Liver (tissue), 9 donors: ENCODE measurements around the gene LRRC28. TPM values are rescaled to one million over a fixed set of nuclear protein-coding genes. Genes with fewer than 3 reads are reported as not detected.

Source experiments
- DNase-seq: peaks from one replicate; pipeline ENCODE4 v3.0.0-alpha.2; 2017; ENCODE audit warnings: low spot score
- H3K27ac ChIP-seq, 2 donors: one replicate each; pipeline ENCODE4 v1.7.0; 2013; ENCODE audit warnings: inconsistent platforms in 2 of 2, low read length in 2 of 2, control low read depth in 1 of 2, low read depth in 1 of 2, mild to moderate bottlenecking in 1 of 2
- H3K27me3 ChIP-seq, 4 donors: one replicate each; pipeline versions ENCODE4 v1.6.1 to v1.7.0; 2013; ENCODE audit warnings: low read length in 3 of 4, inconsistent platforms in 1 of 4, mild to moderate bottlenecking in 1 of 4, moderate library complexity in 1 of 4; ENCODE audit not compliant: control insufficient read depth in 4 of 4, insufficient read depth in 4 of 4
- H3K36me3 ChIP-seq, 4 donors: one replicate each; pipeline versions ENCODE4 v1.6.1 to v1.7.0; 2013; ENCODE audit warnings: low read length in 3 of 4, mild to moderate bottlenecking in 3 of 4, low read depth in 1 of 4, moderate library complexity in 1 of 4; ENCODE audit not compliant: control insufficient read depth in 4 of 4, insufficient read depth in 3 of 4
- H3K4me1 ChIP-seq, 4 donors: one replicate each; pipeline versions ENCODE4 v1.6.1 to v1.7.0; 2013; ENCODE audit warnings: low read length in 3 of 4, mild to moderate bottlenecking in 3 of 4, moderate library complexity in 1 of 4; ENCODE audit not compliant: control insufficient read depth in 4 of 4, insufficient read depth in 4 of 4
- H3K4me3 ChIP-seq, 3 donors: one replicate each; pipeline versions ENCODE4 v1.6.1 to v1.7.0; 2013; ENCODE audit warnings: low read length in 3 of 3, control low read depth in 1 of 3, low read depth in 1 of 3, mild to moderate bottlenecking in 1 of 3
- H3K9ac ChIP-seq, 2 donors: one replicate each; pipeline ENCODE4 v1.7.0; 2013; ENCODE audit warnings: low read length in 2 of 2, mild to moderate bottlenecking in 2 of 2, moderate library complexity in 2 of 2, control low read depth in 1 of 2, low read depth in 1 of 2
- H3K9me3 ChIP-seq, 4 donors: one replicate each; pipeline versions ENCODE4 v1.6.1 to v1.7.0; 2013; ENCODE audit warnings: low read length in 3 of 4; ENCODE audit not compliant: control insufficient read depth in 4 of 4
- CTCF ChIP-seq: fragments of 150-350 bp; IDR thresholded peaks from 2 replicates; pipeline ENCODE4 v1.5.1; 2017; ENCODE audit warnings: improper control_type of control experiment, low read depth, low read length; ENCODE audit not compliant: missing input control
- EGR1 ChIP-seq, 2 donors: IDR thresholded peaks; 2 replicates each; pipeline ENCODE4 v1.6.1; 2016 to 2018; ENCODE audit warnings: antibody characterized with exemption in 2 of 2, low read depth in 2 of 2
- FOXA1 ChIP-seq: IDR thresholded peaks from 2 replicates; pipeline ENCODE4 v1.6.1; 2016; ENCODE audit warnings: antibody characterized with exemption
- FOXA2 ChIP-seq: IDR thresholded peaks from 2 replicates; pipeline ENCODE4 v1.6.1; 2016; ENCODE audit warnings: antibody characterized with exemption
- GABPA ChIP-seq, 2 donors: IDR thresholded peaks in 1 of 2; conservative IDR thresholded peaks in 1 of 2; 2 replicates each; pipeline ENCODE4 v1.6.1; 2016; ENCODE audit warnings: antibody characterized with exemption in 2 of 2, mild to moderate bottlenecking in 1 of 2, moderate library complexity in 1 of 2
- HNF4A ChIP-seq, 2 donors: conservative IDR thresholded peaks; 2 replicates each; pipeline ENCODE4 v1.6.1; 2016; ENCODE audit warnings: antibody characterized with exemption in 2 of 2, mild to moderate bottlenecking in 2 of 2
- HNF4G ChIP-seq: IDR thresholded peaks from 2 replicates; pipeline ENCODE4 v1.6.1; 2016; ENCODE audit warnings: antibody characterized with exemption
- JUND ChIP-seq, 2 donors: IDR thresholded peaks; 2 replicates each; pipeline ENCODE4 v1.6.1; 2016; ENCODE audit warnings: antibody characterized with exemption in 2 of 2
- NR2F2 ChIP-seq: IDR thresholded peaks from 2 replicates; pipeline ENCODE4 v1.6.1; 2016; ENCODE audit warnings: antibody characterized with exemption
- RAD21 ChIP-seq, 2 donors: IDR thresholded peaks; 2 replicates each; pipeline ENCODE4 v1.6.1; 2016; ENCODE audit warnings: antibody characterized with exemption in 2 of 2, mild to moderate bottlenecking in 2 of 2
- RXRA ChIP-seq, 2 donors: IDR thresholded peaks; 2 replicates each; pipeline ENCODE4 v1.6.1; 2017 to 2018; ENCODE audit warnings: antibody characterized with exemption in 2 of 2, mild to moderate bottlenecking in 1 of 2
- SP1 ChIP-seq: IDR thresholded peaks from 2 replicates; pipeline ENCODE4 v1.6.1; 2018; ENCODE audit warnings: antibody characterized with exemption, mild to moderate bottlenecking
- YY1 ChIP-seq: IDR thresholded peaks from 2 replicates; pipeline ENCODE4 v1.6.1; 2016; ENCODE audit warnings: antibody characterized with exemption, mild to moderate bottlenecking
- ZBTB33 ChIP-seq: IDR thresholded peaks from 2 replicates; pipeline ENCODE4 v1.6.1; 2016; ENCODE audit warnings: antibody characterized with exemption
- WGBS: extraction: QIAGEN DNeasy Blood & Tissue Kit; methylation state at CpG from one replicate; pipeline ENCODE4 v1.1.7; 2013; 5-methylcytosine and 5-hydroxymethylcytosine counted together
- polyA plus RNA-seq, 2 donors: library from polyadenylated mRNA; stranded (reverse) in 1 of 2; unstranded in 1 of 2; fragments of 200-250 nt in 1 of 2; fragments of >200 nt in 1 of 2; fragmentation: Nextera tagmentation in 1 of 2; extraction: Ambion mirVana in 1 of 2; gene quantifications; one replicate each; pipeline versions ENCODE4 v1.2.1 to v1.2.3, GENCODE V29; 2013 to 2015
- total RNA-seq, 2 donors: library from RNA; depleted of rRNA; stranded (reverse); fragments of >200 nt; gene quantifications; one replicate each; pipeline ENCODE4 v1.2.3, GENCODE V29; 2014
- TF ChIP-seq, protein P1 (sequence below): IDR thresholded peaks from 2 replicates; pipeline ENCODE4 v1.6.1; 2016; ENCODE audit warnings: antibody characterized with exemption
- TF ChIP-seq, protein P2 (sequence below): IDR thresholded peaks from 2 replicates; pipeline ENCODE4 v1.6.1; 2016; ENCODE audit warnings: antibody characterized with exemption, mild to moderate bottlenecking
- donor health status: healthy.
- donor health status: healthy.
- donor health status: healthy.
- donor health status: healthy.
- donor health status: healthy.

LRRC28 gene
- total and polyA plus RNA-seq, 4 donors: 15.4 to 46.6 (median 41.0) TPM

DNA sequence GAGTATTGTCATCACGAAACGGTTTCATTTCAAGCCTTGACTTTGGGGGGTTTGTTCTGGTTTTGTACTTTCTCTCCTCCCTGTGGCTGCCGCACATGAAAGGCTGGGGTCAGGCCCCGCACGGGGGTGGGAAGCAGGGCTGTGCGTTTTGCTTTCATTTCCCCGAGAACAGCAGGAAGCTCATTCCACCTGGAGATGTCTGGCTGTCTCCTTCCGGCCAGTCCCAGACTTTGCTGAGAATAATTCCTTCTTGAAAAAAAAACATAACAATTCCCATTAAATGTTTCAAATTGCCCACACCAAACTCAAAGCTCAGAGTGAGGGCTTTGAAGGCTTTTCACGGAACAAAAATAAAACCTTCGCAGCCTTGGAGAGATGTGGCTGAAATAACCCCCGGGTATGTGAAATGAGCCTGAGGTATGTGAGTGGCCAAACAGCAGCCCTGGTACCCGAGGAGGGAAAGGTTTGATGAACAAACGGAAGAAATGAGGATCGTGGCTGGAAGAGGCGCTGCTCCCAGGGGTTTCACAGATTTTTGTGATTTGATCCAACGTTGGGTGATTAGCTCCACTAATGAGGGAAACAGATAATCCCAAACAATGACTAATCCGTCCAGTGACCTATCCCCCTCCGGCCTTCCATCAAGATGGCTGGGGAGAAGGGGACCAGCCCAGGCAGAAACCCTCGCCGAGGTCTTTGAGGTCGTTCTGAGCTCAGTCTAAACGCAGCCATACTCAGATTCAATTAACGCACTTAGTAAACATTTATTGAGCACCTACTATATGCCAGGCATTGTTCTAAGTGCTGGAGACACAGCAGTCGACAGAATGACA, 187.6 kb downstream of the LRRC28 start:
- DNase-seq: peak; percentile 13
- Histone ChIP-seq H3K27ac (no peak overlapping the region), H3K36me3 (no peaks in the 10 kb centered on the region), H3K9ac (no peak overlapping the region), H3K9me3 (no peaks in the 10 kb centered on the region), H3K4me1 (no peaks in the 10 kb centered on the region), H3K27me3 (peaks cover 0 to 2% (median 0%) of the 10 kb centered on the region in 4 donors), H3K4me3 (no peak overlapping the region)
- TF ChIP-seq YY1 (no peak), CTCF (no peak), JUND (IDR thresholded peaks at IDR 0.05) (no peak), RAD21 (IDR thresholded peaks at IDR 0.05) (no peak), ZBTB33 (no peak), GABPA (IDR thresholded peaks at IDR 0.05 in 1 of 2, conservative IDR thresholded peaks at IDR 0.05 in 1 of 2) (no peak), SP1 (no peak), HNF4G (no peak)
- WGBS: 82% methylated on average over 24 of the region's 24 CpGs

DNA sequence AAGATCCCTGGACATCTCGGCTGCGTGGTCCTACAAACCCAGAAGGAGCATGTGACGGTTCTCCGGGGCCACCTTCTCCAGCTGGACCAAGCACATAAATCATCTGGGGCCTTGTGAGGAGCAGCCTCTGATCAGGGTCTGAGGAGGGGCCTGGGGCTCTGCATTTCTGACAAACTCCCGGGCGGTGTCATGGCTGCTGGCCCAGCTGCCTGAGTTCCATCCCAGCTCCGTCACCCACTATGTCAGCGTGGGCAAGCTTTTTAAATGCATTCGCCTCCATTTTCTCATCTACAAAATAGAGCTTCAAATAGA, 188.2 kb downstream of the LRRC28 start:
- no peak overlapping the region for H3K9ac ChIP-seq
- H3K27me3 ChIP-seq: peaks cover 0 to 2% (median 0%) of the 10 kb centered on the region in 4 donors
- DNase-seq: no peak
- no peaks in the 10 kb centered on the region for H3K9me3 ChIP-seq
- no peak overlapping the region for H3K4me3 ChIP-seq
- WGBS: 96% methylated on average over 9 of the region's 9 CpGs
- H3K4me1 ChIP-seq: no peaks in the 10 kb centered on the region
- H3K27ac ChIP-seq: no peak overlapping the region
- H3K36me3 ChIP-seq: no peaks in the 10 kb centered on the region
- TF ChIP-seq EGR1 (IDR thresholded peaks at IDR 0.05; ENCODE audit: low read depth in 2 of 2): no peak
- TF ChIP-seq HNF4A (conservative IDR thresholded peaks at IDR 0.05): no peak
- TF ChIP-seq SP1: no peak
- TF ChIP-seq RXRA (IDR thresholded peaks at IDR 0.05): no peak
- no peak for TF ChIP-seq GABPA (IDR thresholded peaks at IDR 0.05 in 1 of 2, conservative IDR thresholded peaks at IDR 0.05 in 1 of 2)
- no peak for TF ChIP-seq FOXA1
- no peak for TF ChIP-seq JUND (IDR thresholded peaks at IDR 0.05)
- no peak for TF ChIP-seq FOXA2

GRCh38 chr15:99440029-99440428, 188.7 kb downstream of the LRRC28 start:
- Histone ChIP-seq H3K36me3 (no peaks in the 10 kb centered on the region), H3K27me3 (peaks cover 0 to 2% (median 0%) of the 10 kb centered on the region in 4 donors), H3K4me3 (no peak overlapping the region), H3K9me3 (no peaks in the 10 kb centered on the region), H3K9ac (no peak overlapping the region), H3K27ac (no peak overlapping the region), H3K4me1 (no peaks in the 10 kb centered on the region)
- peak; percentile 6 for DNase-seq
- WGBS: 84% methylated on average over 9 of the region's 9 CpGs
- TF ChIP-seq, protein P1, sequence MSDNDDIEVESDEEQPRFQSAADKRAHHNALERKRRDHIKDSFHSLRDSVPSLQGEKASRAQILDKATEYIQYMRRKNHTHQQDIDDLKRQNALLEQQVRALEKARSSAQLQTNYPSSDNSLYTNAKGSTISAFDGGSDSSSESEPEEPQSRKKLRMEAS: no peak
- TF ChIP-seq FOXA1 (no peak), HNF4G (no peak), YY1 (no peak), EGR1 (IDR thresholded peaks at IDR 0.05; ENCODE audit: low read depth in 2 of 2) (no peak), FOXA2 (no peak), RAD21 (IDR thresholded peaks at IDR 0.05) (no peak), NR2F2 (no peak), SP1 (no peak), CTCF (no peak), JUND (IDR thresholded peaks at IDR 0.05) (no peak)
- TF ChIP-seq, protein P2, sequence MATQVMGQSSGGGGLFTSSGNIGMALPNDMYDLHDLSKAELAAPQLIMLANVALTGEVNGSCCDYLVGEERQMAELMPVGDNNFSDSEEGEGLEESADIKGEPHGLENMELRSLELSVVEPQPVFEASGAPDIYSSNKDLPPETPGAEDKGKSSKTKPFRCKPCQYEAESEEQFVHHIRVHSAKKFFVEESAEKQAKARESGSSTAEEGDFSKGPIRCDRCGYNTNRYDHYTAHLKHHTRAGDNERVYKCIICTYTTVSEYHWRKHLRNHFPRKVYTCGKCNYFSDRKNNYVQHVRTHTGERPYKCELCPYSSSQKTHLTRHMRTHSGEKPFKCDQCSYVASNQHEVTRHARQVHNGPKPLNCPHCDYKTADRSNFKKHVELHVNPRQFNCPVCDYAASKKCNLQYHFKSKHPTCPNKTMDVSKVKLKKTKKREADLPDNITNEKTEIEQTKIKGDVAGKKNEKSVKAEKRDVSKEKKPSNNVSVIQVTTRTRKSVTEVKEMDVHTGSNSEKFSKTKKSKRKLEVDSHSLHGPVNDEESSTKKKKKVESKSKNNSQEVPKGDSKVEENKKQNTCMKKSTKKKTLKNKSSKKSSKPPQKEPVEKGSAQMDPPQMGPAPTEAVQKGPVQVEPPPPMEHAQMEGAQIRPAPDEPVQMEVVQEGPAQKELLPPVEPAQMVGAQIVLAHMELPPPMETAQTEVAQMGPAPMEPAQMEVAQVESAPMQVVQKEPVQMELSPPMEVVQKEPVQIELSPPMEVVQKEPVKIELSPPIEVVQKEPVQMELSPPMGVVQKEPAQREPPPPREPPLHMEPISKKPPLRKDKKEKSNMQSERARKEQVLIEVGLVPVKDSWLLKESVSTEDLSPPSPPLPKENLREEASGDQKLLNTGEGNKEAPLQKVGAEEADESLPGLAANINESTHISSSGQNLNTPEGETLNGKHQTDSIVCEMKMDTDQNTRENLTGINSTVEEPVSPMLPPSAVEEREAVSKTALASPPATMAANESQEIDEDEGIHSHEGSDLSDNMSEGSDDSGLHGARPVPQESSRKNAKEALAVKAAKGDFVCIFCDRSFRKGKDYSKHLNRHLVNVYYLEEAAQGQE: no peak
